ACC112 (cell line): ENCODE results near the gene IFIT3.
A peak's percentile ranks its signal among the peaks of the same experiment; 100 is the strongest.
"Not testable (repeated sequence)": the region's sequence is repeated elsewhere in the genome, so short reads cannot be mapped to it uniquely, and the experiment has no call there.

Experiments used
- H2AFZ ChIP-seq: fragments of 200-600 bp; sonication (generic); one replicate; pipeline ENCODE4 v1.6.0; 2017; ENCODE audit warnings: antibody characterized with exemption, low read length; ENCODE audit not compliant: unreplicated experiment
- H3K27ac ChIP-seq: fragments of 200-600 bp; sonication (generic); 2 replicates; pipeline ENCODE4 v1.5.1; 2014; ENCODE audit warnings: low read depth, mild to moderate bottlenecking, antibody characterized with exemption, low read length, moderate library complexity
- H3K27me3 ChIP-seq: fragments of 200-600 bp; sonication (generic); 2 replicates; pipeline ENCODE4 v1.6.1; 2014; ENCODE audit warnings: mild to moderate bottlenecking, antibody characterized with exemption, low read length, moderate library complexity, mixed read lengths; ENCODE audit not compliant: insufficient read depth
- H3K36me3 ChIP-seq: fragments of 200-600 bp; sonication (generic); 2 replicates; pipeline ENCODE4 v1.6.1; 2016; ENCODE audit warnings: mild to moderate bottlenecking, antibody characterized with exemption, low read length, moderate library complexity, mixed read lengths; ENCODE audit not compliant: insufficient read depth
- H3K4me1 ChIP-seq: fragments of 200-600 bp; sonication (generic); one replicate; pipeline ENCODE4 v1.6.1; 2016; ENCODE audit warnings: low read length, mixed read lengths; ENCODE audit not compliant: insufficient read depth, unreplicated experiment, control insufficient read depth
- H3K4me3 ChIP-seq: fragments of 200-600 bp; sonication (generic); 2 replicates; pipeline ENCODE4 v1.5.1; 2014; ENCODE audit warnings: mild to moderate bottlenecking, low read depth, low read length
- H3K79me2 ChIP-seq: fragments of 200-600 bp; sonication (generic); one replicate; pipeline ENCODE4 v1.6.0; 2016; ENCODE audit warnings: low read length; ENCODE audit not compliant: control insufficient read depth, unreplicated experiment, insufficient read depth

IFIT3 gene

GRCh38 chr10:89310056-89310893, 17.5 kb upstream of the IFIT3 start:
- H3K4me3 ChIP-seq = no peak overlapping the region
- peak overlapping the region; percentile 40; the same call in 1 of the 2 replicates for H3K27ac ChIP-seq
- no peaks in the 10 kb centered on the region for H3K27me3 ChIP-seq
- H2AFZ ChIP-seq = no peak overlapping the region
- peaks cover 31% of the 10 kb centered on the region for H3K36me3 ChIP-seq
- peaks cover 3% of the 10 kb centered on the region for H3K79me2 ChIP-seq
- peaks cover 21% of the 10 kb centered on the region for H3K4me1 ChIP-seq

- H3K4me3 ChIP-seq = no peak overlapping the region
- no peaks in the 10 kb centered on the region for H3K79me2 ChIP-seq
- H3K27me3 ChIP-seq = no peaks in the 10 kb centered on the region
- H2AFZ ChIP-seq = no peak overlapping the region
- no peak overlapping the region for H3K27ac ChIP-seq
- peaks cover 6% of the 10 kb centered on the region for H3K36me3 ChIP-seq
- peaks cover 15% of the 10 kb centered on the region for H3K4me1 ChIP-seq
These were observed 14.8 kb upstream of the IFIT3 start for GRCh38 chr10:89312973-89313372.

GRCh38 chr10:89314676-89315075, 13.1 kb upstream of the IFIT3 start:
- Histone ChIP-seq H3K4me3 (no peak overlapping the region), H3K27ac (no peak overlapping the region), H3K36me3 (no peaks in the 10 kb centered on the region), H3K4me1 (peaks cover 10% of the 10 kb centered on the region), H2AFZ (no peak overlapping the region), H3K27me3 (no peaks in the 10 kb centered on the region), H3K79me2 (no peaks in the 10 kb centered on the region)

- H3K4me3 ChIP-seq, H3K27ac ChIP-seq, H3K36me3 ChIP-seq, H3K27me3 ChIP-seq, H3K4me1 ChIP-seq, H2AFZ ChIP-seq, H3K79me2 ChIP-seq: not testable (repeated sequence)
These were observed 9.8 kb upstream of the IFIT3 start for GRCh38 chr10:89318047-89318446.

GRCh38 chr10:89325081-89325480, 2.7 kb upstream of the IFIT3 start:
- not testable (repeated sequence) for H3K4me3 ChIP-seq, H3K36me3 ChIP-seq, H3K27ac ChIP-seq, H3K27me3 ChIP-seq, H2AFZ ChIP-seq
- Histone ChIP-seq H3K4me1 (peaks cover 24% of the 10 kb centered on the region), H3K79me2 (peaks cover 26% of the 10 kb centered on the region)

- Histone ChIP-seq H3K4me1 (peaks cover 32% of the 10 kb centered on the region), H3K27ac (peak overlapping the region; percentile 100), H3K79me2 (peaks cover 34% of the 10 kb centered on the region)
- not testable (repeated sequence) for H3K36me3 ChIP-seq, H3K4me3 ChIP-seq, H2AFZ ChIP-seq, H3K27me3 ChIP-seq
These were observed 1.9 kb upstream of the IFIT3 start for GRCh38 chr10:89325856-89326255.

GRCh38 chr10:89329151-89329550, 1.4 kb downstream of the IFIT3 start:
- Histone ChIP-seq H3K27ac (peak overlapping the region; percentile 100), H3K36me3 (peaks cover 7% of the 10 kb centered on the region; the same call in 1 of the 2 replicates), H3K79me2 (peaks cover 66% of the 10 kb centered on the region), H2AFZ (no peak overlapping the region), H3K4me3 (peak overlapping the region; percentile 84), H3K4me1 (peaks cover 42% of the 10 kb centered on the region), H3K27me3 (no peaks in the 10 kb centered on the region)

GRCh38 chr10:89330014-89330413, 2.2 kb downstream of the IFIT3 start:
- not testable (repeated sequence) for H3K27me3 ChIP-seq, H2AFZ ChIP-seq
- Histone ChIP-seq H3K79me2 (peaks cover 73% of the 10 kb centered on the region), H3K36me3 (peaks cover 10% of the 10 kb centered on the region), H3K27ac (peak overlapping the region; percentile 88), H3K4me1 (peaks cover 48% of the 10 kb centered on the region), H3K4me3 (peak overlapping the region; percentile 84)

- Histone ChIP-seq H3K36me3 (peaks cover 17% of the 10 kb centered on the region), H3K4me3 (peak overlapping the region; percentile 84), H3K27me3 (no peaks in the 10 kb centered on the region), H3K27ac (peak overlapping the region; percentile 88), H3K79me2 (peaks cover 79% of the 10 kb centered on the region), H3K4me1 (peaks cover 54% of the 10 kb centered on the region), H2AFZ (no peak overlapping the region)
These were observed 2.9 kb downstream of the IFIT3 start for GRCh38 chr10:89330537-89331212.

- H3K4me1 ChIP-seq = peaks cover 54% of the 10 kb centered on the region
- peak overlapping the region; percentile 87 for H3K4me3 ChIP-seq
- peaks cover 89% of the 10 kb centered on the region for H3K79me2 ChIP-seq
These were observed 3.8 kb downstream of the IFIT3 start for GRCh38 chr10:89331487-89332122.

More at GRCh38 chr10:89331487-89332122, 3.8 kb downstream of the IFIT3 start:
- Histone ChIP-seq H3K27ac (peak overlapping the region; percentile 88), H3K36me3 (peaks cover 24% of the 10 kb centered on the region)
- H2AFZ ChIP-seq, H3K27me3 ChIP-seq: not testable (repeated sequence)
